ENCODE results near the gene BAZ2B.

DNA sequence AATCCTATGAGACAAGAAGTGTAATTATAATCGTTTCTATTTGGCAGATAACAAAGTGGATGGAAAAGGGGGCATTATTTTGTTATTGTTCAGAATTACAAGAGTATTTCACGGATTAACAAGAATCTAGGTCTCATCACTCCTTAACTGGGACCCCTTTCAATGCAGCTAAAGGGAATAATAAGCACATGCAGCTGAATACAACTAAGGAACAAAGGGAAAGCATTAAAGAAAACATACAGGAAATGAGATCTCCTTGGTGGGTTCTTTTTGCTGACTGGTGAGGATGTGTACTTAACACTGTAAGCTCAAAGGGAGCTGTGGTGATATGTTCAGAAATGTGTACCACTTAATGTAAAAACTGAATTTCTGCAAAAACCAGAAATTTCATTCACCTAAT lies 189.3 kb downstream of the BAZ2B start:
- TF ChIP-seq POLR2AphosphoS5 (IDR thresholded peaks at IDR 0.05) (no peak), POLR2A (IDR thresholded peaks at IDR 0.05) (no peak)
- TF ChIP-seq, protein P1, sequence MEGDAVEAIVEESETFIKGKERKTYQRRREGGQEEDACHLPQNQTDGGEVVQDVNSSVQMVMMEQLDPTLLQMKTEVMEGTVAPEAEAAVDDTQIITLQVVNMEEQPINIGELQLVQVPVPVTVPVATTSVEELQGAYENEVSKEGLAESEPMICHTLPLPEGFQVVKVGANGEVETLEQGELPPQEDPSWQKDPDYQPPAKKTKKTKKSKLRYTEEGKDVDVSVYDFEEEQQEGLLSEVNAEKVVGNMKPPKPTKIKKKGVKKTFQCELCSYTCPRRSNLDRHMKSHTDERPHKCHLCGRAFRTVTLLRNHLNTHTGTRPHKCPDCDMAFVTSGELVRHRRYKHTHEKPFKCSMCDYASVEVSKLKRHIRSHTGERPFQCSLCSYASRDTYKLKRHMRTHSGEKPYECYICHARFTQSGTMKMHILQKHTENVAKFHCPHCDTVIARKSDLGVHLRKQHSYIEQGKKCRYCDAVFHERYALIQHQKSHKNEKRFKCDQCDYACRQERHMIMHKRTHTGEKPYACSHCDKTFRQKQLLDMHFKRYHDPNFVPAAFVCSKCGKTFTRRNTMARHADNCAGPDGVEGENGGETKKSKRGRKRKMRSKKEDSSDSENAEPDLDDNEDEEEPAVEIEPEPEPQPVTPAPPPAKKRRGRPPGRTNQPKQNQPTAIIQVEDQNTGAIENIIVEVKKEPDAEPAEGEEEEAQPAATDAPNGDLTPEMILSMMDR (IDR thresholded peaks at IDR 0.05 in 8 of 11, conservative IDR thresholded peaks at IDR 0.05 in 3 of 11): no peak
